SK-N-SH treated with all-trans-retinoic acid at 6 μM for 48 hours (cell line): ENCODE results near the gene NBAS.

Experiments used
- ATAC-seq: fragments of 200-7000 bp; cut with Tn5 transposase; 3 replicates; pipeline ENCODE4 v1.9.1; 2020; ENCODE audit warnings: mild to moderate bottlenecking, moderate library complexity
- ARNTL ChIP-seq: fragments of 450-650 bp; formaldehyde crosslinking; IDR thresholded peaks from 2 replicates; pipeline ENCODE4 v1.5.0; 2020; ENCODE audit warnings: low read depth, mild to moderate bottlenecking, moderate library complexity, borderline replicate concordance
- BACH2 ChIP-seq: fragments of 250-450 bp; sonication (Bioruptor Pico); IDR thresholded peaks from 2 replicates; pipeline ENCODE4 v1.9.0; 2021; ENCODE audit warnings: mild to moderate bottlenecking, borderline replicate concordance
- CREB5 ChIP-seq: fragments of 250-450 bp; sonication (Bioruptor Pico); IDR thresholded peaks from 2 replicates; pipeline ENCODE4 v1.5.1; 2020; ENCODE audit warnings: low read depth, mild to moderate bottlenecking, moderate library complexity
- ESRRG ChIP-seq: fragments of 250-450 bp; sonication (Bioruptor Pico); IDR thresholded peaks from 2 replicates; pipeline ENCODE4 v1.6.1; 2021; ENCODE audit warnings: mild to moderate bottlenecking
- GLIS3 ChIP-seq: fragments of 250-450 bp; sonication (Bioruptor Pico); IDR thresholded peaks from 2 replicates; pipeline ENCODE4 v1.5.0; 2020; ENCODE audit warnings: mild to moderate bottlenecking, moderate library complexity
- OSR1 ChIP-seq: fragments of 250-450 bp; sonication (Bioruptor Pico); IDR thresholded peaks from 2 replicates; pipeline ENCODE4 v1.8.0; 2022; ENCODE audit warnings: moderate library complexity, mild to moderate bottlenecking, inconsistent platforms
- POU6F1 ChIP-seq: fragments of 250-450 bp; sonication (Bioruptor Pico); IDR thresholded peaks from 2 replicates; pipeline ENCODE4 v1.8.0; 2021; ENCODE audit warnings: low read depth, mild to moderate bottlenecking, moderate library complexity, borderline replicate concordance
- PPARA ChIP-seq: fragments of 250-450 bp; sonication (Bioruptor Pico); IDR thresholded peaks from 2 replicates; pipeline ENCODE4 v1.5.0; 2020; ENCODE audit warnings: mild to moderate bottlenecking, borderline replicate concordance
- SNAI2 ChIP-seq: fragments of 250-450 bp; sonication (Bioruptor Pico); IDR thresholded peaks from 2 replicates; pipeline ENCODE4 v1.5.0; 2020; ENCODE audit warnings: mild to moderate bottlenecking, moderate library complexity
- TCF4 ChIP-seq: fragments of 250-450 bp; sonication (Bioruptor Pico); IDR thresholded peaks from 2 replicates; pipeline ENCODE4 v1.8.0; 2021; ENCODE audit warnings: mild to moderate bottlenecking, moderate library complexity, borderline replicate concordance
- TOX ChIP-seq: fragments of 250-450 bp; sonication (Bioruptor Pico); IDR thresholded peaks from 2 replicates; pipeline ENCODE4 v1.8.0; 2021; ENCODE audit warnings: mild to moderate bottlenecking, moderate library complexity, borderline replicate concordance
- TSHZ2 ChIP-seq: fragments of 250-450 bp; sonication (Bioruptor Pico); IDR thresholded peaks from 2 replicates; pipeline ENCODE4 v1.5.0; 2020; ENCODE audit warnings: mild to moderate bottlenecking, moderate library complexity
- ZC3H10 ChIP-seq: fragments of 250-450 bp; sonication (Bioruptor Pico); IDR thresholded peaks from 2 replicates; pipeline ENCODE4 v1.5.1; 2021; ENCODE audit warnings: mild to moderate bottlenecking, moderate library complexity
- ZFP3 ChIP-seq: fragments of 250-450 bp; sonication (Bioruptor Pico); IDR thresholded peaks from 2 replicates; pipeline ENCODE4 v1.5.0; 2020; ENCODE audit warnings: mild to moderate bottlenecking, moderate library complexity
- ZFP30 ChIP-seq: fragments of 450-650 bp; formaldehyde crosslinking; IDR thresholded peaks from 2 replicates; pipeline ENCODE4 v1.5.0; 2022; ENCODE audit warnings: mild to moderate bottlenecking, moderate library complexity
- ZNF565 ChIP-seq: fragments of 450-650 bp; formaldehyde crosslinking; conservative IDR thresholded peaks from 2 replicates; pipeline ENCODE4 v1.5.0; 2020; ENCODE audit warnings: low read depth, mild to moderate bottlenecking, moderate library complexity
- ZNF70 ChIP-seq: fragments of 450-650 bp; formaldehyde crosslinking; IDR thresholded peaks from 2 replicates; pipeline ENCODE4 v1.5.0; 2020; ENCODE audit warnings: mild to moderate bottlenecking, moderate library complexity
- ZNF8 ChIP-seq: fragments of 450-650 bp; formaldehyde crosslinking; IDR thresholded peaks from 2 replicates; pipeline ENCODE4 v1.5.0; 2020; ENCODE audit warnings: mild to moderate bottlenecking, moderate library complexity
- TF ChIP-seq, protein P1 (sequence below): fragments of 250-450 bp; sonication (Bioruptor Pico); IDR thresholded peaks from 2 replicates; pipeline ENCODE4 v1.8.0; 2020; ENCODE audit warnings: mild to moderate bottlenecking, moderate library complexity, borderline replicate concordance

The NBAS gene

GRCh38 chr2:15559379-15560139, 1.6 kb downstream of the NBAS start:
- no peak for TF ChIP-seq ZFP3 (CRISPR knock-in tag)
- no peak for TF ChIP-seq ZNF8 (CRISPR knock-in tag)
- TF ChIP-seq, protein P1, sequence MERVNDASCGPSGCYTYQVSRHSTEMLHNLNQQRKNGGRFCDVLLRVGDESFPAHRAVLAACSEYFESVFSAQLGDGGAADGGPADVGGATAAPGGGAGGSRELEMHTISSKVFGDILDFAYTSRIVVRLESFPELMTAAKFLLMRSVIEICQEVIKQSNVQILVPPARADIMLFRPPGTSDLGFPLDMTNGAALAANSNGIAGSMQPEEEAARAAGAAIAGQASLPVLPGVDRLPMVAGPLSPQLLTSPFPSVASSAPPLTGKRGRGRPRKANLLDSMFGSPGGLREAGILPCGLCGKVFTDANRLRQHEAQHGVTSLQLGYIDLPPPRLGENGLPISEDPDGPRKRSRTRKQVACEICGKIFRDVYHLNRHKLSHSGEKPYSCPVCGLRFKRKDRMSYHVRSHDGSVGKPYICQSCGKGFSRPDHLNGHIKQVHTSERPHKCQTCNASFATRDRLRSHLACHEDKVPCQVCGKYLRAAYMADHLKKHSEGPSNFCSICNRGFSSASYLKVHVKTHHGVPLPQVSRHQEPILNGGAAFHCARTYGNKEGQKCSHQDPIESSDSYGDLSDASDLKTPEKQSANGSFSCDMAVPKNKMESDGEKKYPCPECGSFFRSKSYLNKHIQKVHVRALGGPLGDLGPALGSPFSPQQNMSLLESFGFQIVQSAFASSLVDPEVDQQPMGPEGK (CRISPR knock-in tag) = no peak
- no peak for TF ChIP-seq ZFP30 (CRISPR knock-in tag)
- no peak for TF ChIP-seq GLIS3 (CRISPR knock-in tag)
- no peak for TF ChIP-seq ZNF70 (CRISPR knock-in tag)
- TF ChIP-seq CREB5 (CRISPR knock-in tag) = no peak
- TF ChIP-seq PPARA = no peak
- TF ChIP-seq ZC3H10 (CRISPR knock-in tag) = no peak
- ATAC-seq = no peak

- no peak for TF ChIP-seq ZNF565 (CRISPR knock-in tag)
- TF ChIP-seq ESRRG (CRISPR knock-in tag) = no peak
- TF ChIP-seq BACH2 (CRISPR knock-in tag) = no peak
- TF ChIP-seq TCF4 = no peak
- TF ChIP-seq TSHZ2 (CRISPR knock-in tag) = no peak
- no peak for TF ChIP-seq SNAI2
- no peak for TF ChIP-seq ZNF70 (CRISPR knock-in tag)
- TF ChIP-seq TOX (CRISPR knock-in tag) = no peak
- TF ChIP-seq ZFP30 (CRISPR knock-in tag) = no peak
- no peak for TF ChIP-seq POU6F1 (CRISPR knock-in tag)
- TF ChIP-seq, protein P1 (CRISPR knock-in tag) = no peak
- no peak for ATAC-seq
Observed at GRCh38 chr2:15557887-15558311, 3.2 kb downstream of the NBAS start.

- TF ChIP-seq ARNTL (CRISPR knock-in tag) (no peak), OSR1 (CRISPR knock-in tag) (no peak), ZC3H10 (CRISPR knock-in tag) (no peak), SNAI2 (no peak), ESRRG (CRISPR knock-in tag) (no peak), ZNF565 (CRISPR knock-in tag) (no peak)
- no peak for ATAC-seq
Observed at GRCh38 chr2:15556311-15556930, 4.7 kb downstream of the NBAS start.
